Activated T-cell treated with anti-CD3 and anti-CD28 coated beads, Interleukin-2, amount 50 U/mL, for 72 hours (primary cell): ENCODE measurements around the gene SMPDL3A. TPM values are rescaled to one million over a fixed set of nuclear protein-coding genes. Genes with fewer than 3 reads are reported as not detected.

Experiments
- total RNA-seq, 2 donors: library from RNA; stranded (reverse); gene quantifications; one replicate each; pipeline ENCODE4 v1.2.3, GENCODE V29; 2022

SMPDL3A gene
- total RNA-seq, 2 donors from 2014 or later: 0.34 to 0.35 TPM

Other genes starting within 250 kb of the SMPDL3A start
- gene PKIB, start 178.9 kb upstream of the SMPDL3A start, total RNA-seq: 1 to 10 TPM in 1 of 2 donors, under 1 TPM in 1; 0.79 to 2.0 TPM
- not detected for gene FABP7, start 9.5 kb upstream of the SMPDL3A start, total RNA-seq
- gene CLVS2, start 207.0 kb downstream of the SMPDL3A start, total RNA-seq: not detected